Hepatic stellate cell (primary cell): ENCODE measurements around the gene BICC1.

Experiments used
- DNase-seq: peaks from one replicate; pipeline ENCODE4 v3.0.0; 2011; ENCODE audit warnings: low spot score

Gene BICC1

DNA sequence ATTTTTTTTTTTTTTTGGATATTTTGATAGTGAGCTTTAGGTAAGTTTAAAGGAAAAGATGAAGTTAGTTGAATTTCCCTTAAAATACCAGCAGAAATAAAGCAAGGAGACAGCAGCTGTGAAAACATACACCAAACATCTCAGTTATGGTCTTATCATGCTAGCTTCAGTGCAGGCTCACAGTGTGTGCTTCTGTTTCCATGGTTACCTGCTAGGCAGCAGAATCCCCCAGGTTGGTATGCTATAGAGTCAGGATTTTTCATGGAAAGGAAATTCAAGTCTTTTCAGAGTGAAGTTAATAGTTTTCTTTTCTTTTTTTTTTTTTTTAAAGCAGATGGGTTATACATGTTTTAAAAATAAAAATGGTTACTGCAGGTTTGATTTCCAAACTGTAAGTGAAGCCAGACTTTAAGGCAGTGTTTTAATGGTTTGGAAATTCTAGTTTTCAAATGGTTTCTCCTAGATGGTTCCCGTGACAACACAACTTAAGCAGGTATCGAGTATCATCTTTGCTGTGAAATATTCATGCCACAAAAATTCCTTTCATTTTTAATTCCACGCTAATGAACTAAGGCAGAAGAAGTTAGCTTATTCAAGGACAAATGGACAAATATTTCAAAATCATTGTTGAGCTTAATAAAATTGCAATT lies 230.9 kb downstream of the BICC1 start:
- peak; percentile 40 for DNase-seq

DNA sequence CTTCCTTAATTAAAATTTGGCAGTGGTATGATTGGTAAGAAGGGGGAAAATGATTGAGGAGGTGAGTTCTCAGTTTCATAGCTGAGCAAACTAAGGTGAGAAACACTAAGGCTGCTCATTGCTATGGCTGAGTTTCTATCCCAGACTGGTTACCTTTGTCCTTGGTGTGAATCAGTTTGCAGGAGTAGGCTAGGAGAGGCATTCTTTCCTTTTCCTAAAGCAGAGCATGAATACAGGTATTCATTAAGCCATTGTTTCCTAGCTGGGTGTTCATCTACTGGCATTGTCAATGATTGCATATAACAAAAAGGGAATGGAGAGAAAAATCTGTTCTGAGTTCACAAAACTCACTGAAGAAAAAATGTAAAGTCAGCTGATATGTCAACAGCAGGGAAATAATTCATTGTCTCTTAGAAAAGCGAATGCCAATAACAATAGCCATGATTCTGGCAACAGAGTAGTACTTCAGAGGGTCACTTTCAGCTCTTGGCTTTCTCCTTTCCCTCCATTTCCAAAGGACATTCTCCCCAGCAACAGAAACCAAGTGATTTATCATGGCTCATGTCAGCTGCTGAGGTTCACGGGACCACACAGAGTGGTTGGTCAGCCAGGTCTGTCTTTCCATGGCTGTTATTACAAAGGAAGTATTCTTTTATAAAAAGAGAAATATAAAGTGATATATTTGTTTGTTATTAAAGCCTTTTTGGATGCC lies 234.0 kb downstream of the BICC1 start:
- no peak for DNase-seq

- no peak for DNase-seq
Observed at GRCh38 chr10:58747687-58748086, 235.0 kb downstream of the BICC1 start.

- no peak for DNase-seq
Observed at GRCh38 chr10:58752665-58753064, 240.0 kb downstream of the BICC1 start.

DNA sequence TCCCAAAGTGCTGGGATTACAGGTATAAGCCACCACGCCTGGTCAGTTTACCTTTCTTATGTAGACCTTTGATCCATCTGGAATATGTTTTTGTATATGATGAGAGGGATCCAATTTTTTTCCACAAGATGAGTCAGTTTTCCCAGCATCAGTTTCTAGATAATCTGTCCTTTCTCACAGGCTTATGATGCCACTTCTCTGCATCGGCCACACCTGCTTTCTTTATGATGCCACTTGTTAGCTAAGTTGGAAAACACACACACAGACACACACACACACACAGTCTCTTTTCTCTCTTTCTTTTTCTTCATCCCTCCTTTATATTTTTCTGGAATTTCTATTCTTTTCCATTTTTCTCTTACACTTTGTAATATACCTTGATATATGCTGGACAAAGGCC lies 240.8 kb downstream of the BICC1 start:
- no peak for DNase-seq

GRCh38 chr10:58754469-58755339 lies 242.0 kb downstream of the BICC1 start:
- DNase-seq, result no peak

- DNase-seq, result no peak
Observed at GRCh38 chr10:58755340-58755610, 242.6 kb downstream of the BICC1 start.

DNA sequence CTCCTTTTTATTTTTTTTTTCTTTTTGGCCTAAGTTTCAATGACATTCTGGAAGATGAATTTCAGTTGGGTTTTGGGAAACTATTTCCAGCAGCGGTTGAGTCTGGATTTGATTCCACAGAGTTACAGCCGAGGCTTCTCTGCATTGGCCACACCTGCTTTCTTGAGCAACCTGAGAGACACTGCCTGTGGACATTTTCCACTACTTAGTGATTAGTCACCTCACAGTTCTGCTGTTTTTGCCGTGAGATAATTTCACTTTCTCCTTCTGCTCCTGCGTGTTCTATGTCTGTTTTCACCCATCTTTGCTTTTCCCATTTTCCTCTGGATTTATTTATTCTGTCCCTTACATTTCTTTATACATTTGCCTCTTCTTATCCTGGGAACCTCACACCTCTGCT lies 243.0 kb downstream of the BICC1 start:
- no peak for DNase-seq

GRCh38 chr10:58756130-58756719 lies 243.6 kb downstream of the BICC1 start:
- DNase-seq, result peak; percentile 27

GRCh38 chr10:58757352-58758065 lies 244.8 kb downstream of the BICC1 start:
- no peak for DNase-seq

GRCh38 chr10:58758321-58758720 lies 245.6 kb downstream of the BICC1 start:
- DNase-seq, result no peak

GRCh38 chr10:58764087-58764747 lies 251.5 kb downstream of the BICC1 start:
- DNase-seq, result no peak

- no peak for DNase-seq
Observed at GRCh38 chr10:58765910-58766309, 253.2 kb downstream of the BICC1 start.

GRCh38 chr10:58767652-58768051 lies 255.0 kb downstream of the BICC1 start:
- DNase-seq, result no peak

- DNase-seq, result no peak
Observed at GRCh38 chr10:58771863-58772262, 259.2 kb downstream of the BICC1 start.

- DNase-seq, result no peak
Observed at GRCh38 chr10:58772758-58773157, 260.1 kb downstream of the BICC1 start.

- DNase-seq, result no peak
Observed at GRCh38 chr10:58773341-58773740, 260.7 kb downstream of the BICC1 start.

DNA sequence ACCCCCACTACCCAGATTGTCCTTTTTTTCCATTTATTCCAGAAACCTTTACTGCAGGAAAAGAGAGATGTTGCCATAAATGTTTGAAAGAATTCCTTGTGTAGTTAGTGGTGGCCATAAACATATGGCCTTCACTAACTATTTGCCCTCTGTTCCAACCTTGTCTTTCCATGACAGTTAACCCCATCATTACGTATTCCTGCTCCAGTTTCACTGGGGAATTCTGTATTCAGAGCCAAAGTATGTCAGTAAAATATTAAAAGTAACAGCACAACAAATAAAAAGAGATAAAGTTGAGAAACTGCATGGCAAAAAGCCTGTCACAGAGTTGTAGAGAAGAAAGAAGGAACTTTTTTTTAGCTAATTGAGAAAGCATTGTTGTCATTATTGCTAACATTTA lies 261.3 kb downstream of the BICC1 start:
- no peak for DNase-seq

GRCh38 chr10:58775960-58776567 lies 263.4 kb downstream of the BICC1 start:
- DNase-seq, result peak; percentile 51

DNA sequence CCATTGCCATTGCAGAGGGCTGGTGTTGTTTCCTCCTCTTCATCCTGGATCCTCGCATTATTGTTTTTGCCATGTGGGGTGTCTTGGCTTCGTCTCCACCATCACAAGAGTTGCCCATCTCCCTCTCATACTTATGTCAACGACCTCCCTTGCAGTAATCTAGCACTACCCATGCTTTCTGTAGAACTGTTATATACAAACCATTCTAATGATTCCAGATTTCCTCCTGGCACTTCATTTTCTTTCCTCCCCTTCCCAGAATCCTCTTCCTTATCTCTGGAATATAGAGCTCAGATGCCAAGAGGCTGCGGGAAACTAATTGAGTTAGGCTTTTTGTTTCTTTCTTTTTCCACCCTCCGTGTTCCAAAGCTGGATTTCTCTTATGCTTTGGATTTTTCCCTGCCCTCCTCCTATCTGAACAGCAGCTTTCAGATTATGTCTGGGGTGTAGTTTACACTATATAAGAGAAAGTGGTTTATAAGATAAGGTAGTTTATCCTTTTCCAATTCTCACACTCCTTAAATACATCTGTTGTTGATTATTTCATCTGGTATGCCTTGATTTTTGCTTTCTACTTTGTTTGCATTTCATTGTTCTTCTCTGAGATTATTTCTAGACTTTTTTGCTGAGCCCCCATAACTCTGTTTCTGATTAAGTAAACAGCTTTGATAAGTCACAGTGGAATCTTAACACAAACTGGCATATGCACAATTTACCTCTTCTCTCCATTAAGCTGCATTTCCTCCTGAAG lies 264.1 kb downstream of the BICC1 start:
- DNase-seq, result no peak
